IMR-90 (cell line): ENCODE data around the gene ADARB2. TPM values are rescaled to one million over a fixed set of nuclear protein-coding genes. Genes with fewer than 3 reads are reported as not detected.

ENCODE experiments used
- ATAC-seq: fragments of 200-7000 bp; cut with Tn5 transposase; 2 replicates; pipeline ENCODE4 v1.9.1; 2020; ENCODE audit warnings: low read depth, mild to moderate bottlenecking, moderate library complexity
- BruUV-seq: library from RNA; stranded (reverse); fragments of 400-500 nt; replicated peaks from 2 replicates; lab custom pipeline; 2021; lab: Mats Ljungman, UMichigan
- CTCF ChIA-PET: fragments of 300-600 bp; formaldehyde crosslinking; extraction: SDS; loops from one replicate; lab custom pipeline; 2021; ENCODE audit warnings: antibody characterized with exemption; lab: Yijun Ruan, JAX
- POLR2A ChIA-PET: fragments of 300-600 bp; sonication (Branson Sonifier 250); formaldehyde crosslinking; loops from one replicate; lab custom pipeline; 2022; ENCODE audit warnings: antibody characterized with exemption; ENCODE audit not compliant: unreplicated experiment; lab: Charles Lee
- DNase-seq: peaks from one replicate; pipeline ENCODE4 v3.0.0; 2013
- H2AFZ ChIP-seq: replicated peaks from 2 replicates; pipeline ENCODE3; 2013; ENCODE audit warnings: low read length, mild to moderate bottlenecking; ENCODE audit not compliant: poor library complexity
- H2AK5ac ChIP-seq: 2 replicates; pipeline ENCODE4 v1.6.1; 2013; ENCODE audit warnings: low read depth, low read length, inconsistent platforms
- H2AK9ac ChIP-seq: replicated peaks from 2 replicates; pipeline ENCODE3; 2013; ENCODE audit warnings: mild to moderate bottlenecking, low read depth, low read length, moderate library complexity; ENCODE audit not compliant: poor library complexity
- H2BK120ac ChIP-seq: 2 replicates; pipeline ENCODE4 v1.6.1; 2013; ENCODE audit warnings: low read depth, low read length, inconsistent platforms
- H2BK15ac ChIP-seq: 3 replicates; pipeline ENCODE4 v1.6.1; 2013; ENCODE audit warnings: low read depth, low read length, inconsistent platforms
- H2BK20ac ChIP-seq: 2 replicates; pipeline ENCODE4 v1.6.1; 2013; ENCODE audit warnings: low read depth, mild to moderate bottlenecking, inconsistent platforms, low read length, moderate library complexity
- H2BK5ac ChIP-seq: 2 replicates; pipeline ENCODE4 v1.6.1; 2013; ENCODE audit warnings: mild to moderate bottlenecking, low read depth, low read length, inconsistent platforms; ENCODE audit not compliant: poor library complexity, severe bottlenecking
- H3K14ac ChIP-seq: replicated peaks from 2 replicates; pipeline ENCODE4 v1.6.1; 2013; ENCODE audit warnings: low read depth, low read length, inconsistent platforms
- H3K18ac ChIP-seq: 2 replicates; pipeline ENCODE4 v1.6.1; 2013; ENCODE audit warnings: low read depth, low read length, control low read depth
- H3K23ac ChIP-seq: 2 replicates; pipeline ENCODE4 v1.6.1; 2013; ENCODE audit warnings: low read depth, low read length, inconsistent platforms
- H3K27ac ChIP-seq: 2 replicates; pipeline ENCODE4 v1.5.1; 2013; ENCODE audit warnings: mild to moderate bottlenecking, control low read depth, low read length; ENCODE audit not compliant: insufficient read depth
- H3K27me3 ChIP-seq: 2 replicates; pipeline ENCODE4 v1.6.1; 2013; ENCODE audit warnings: low read length; ENCODE audit not compliant: control insufficient read depth, insufficient read depth
- H3K36me3 ChIP-seq: 2 replicates; pipeline ENCODE4 v1.6.1; 2013; ENCODE audit warnings: low read length, mixed read lengths; ENCODE audit not compliant: control insufficient read depth, insufficient read depth
- H3K4ac ChIP-seq: 2 replicates; pipeline ENCODE4 v1.6.1; 2013; ENCODE audit warnings: low read depth, low read length, inconsistent platforms
- H3K4me1 ChIP-seq: 2 replicates; pipeline ENCODE4 v1.6.1; 2013; ENCODE audit warnings: low read length, mixed read lengths; ENCODE audit not compliant: control insufficient read depth, insufficient read depth
- H3K4me2 ChIP-seq: 2 replicates; pipeline ENCODE4 v1.6.1; 2013; ENCODE audit warnings: low read depth, mild to moderate bottlenecking, control low read depth, low read length, moderate library complexity
- H3K4me3 ChIP-seq: 2 replicates; pipeline ENCODE4 v1.5.1; 2013; ENCODE audit warnings: low read depth, mild to moderate bottlenecking, control low read depth, low read length, moderate library complexity; ENCODE audit not compliant: insufficient read depth
- H3K56ac ChIP-seq: 2 replicates; pipeline ENCODE4 v1.6.1; 2013; ENCODE audit warnings: low read length, inconsistent platforms; ENCODE audit not compliant: insufficient read depth; ENCODE audit errors: extremely low read depth
- H3K79me1 ChIP-seq, 2 experiments: 2 replicates each; pipeline ENCODE4 v1.6.1; 2013; ENCODE audit warnings: low read length in 2 of 2, inconsistent platforms in 1 of 2, low read depth in 1 of 2
- H3K9ac ChIP-seq: 2 replicates; pipeline ENCODE4 v1.6.1; 2013; ENCODE audit warnings: low read depth, low read length, control low read depth
- H3K9me1 ChIP-seq: 2 replicates; pipeline ENCODE4 v1.6.1; 2013; ENCODE audit warnings: low read length, inconsistent platforms; ENCODE audit not compliant: insufficient read depth
- H3K9me3 ChIP-seq: 2 replicates; pipeline ENCODE4 v1.6.1; 2013; ENCODE audit warnings: low read length; ENCODE audit not compliant: control insufficient read depth, insufficient read depth
- H4K20me1 ChIP-seq: 2 replicates; pipeline ENCODE4 v1.6.1; 2013; ENCODE audit warnings: low read length, inconsistent platforms; ENCODE audit not compliant: insufficient read depth
- H4K5ac ChIP-seq: 2 replicates; pipeline ENCODE4 v1.6.1; 2013; ENCODE audit warnings: mild to moderate bottlenecking, low read depth, low read length, control low read depth
- H4K8ac ChIP-seq, 2 experiments: 2 replicates each; pipeline ENCODE4 v1.6.1; 2013; ENCODE audit warnings: low read depth in 2 of 2, low read length in 2 of 2, control low read depth in 1 of 2, inconsistent platforms in 1 of 2
- H4K91ac ChIP-seq: 2 replicates; pipeline ENCODE4 v1.6.1; 2013; ENCODE audit warnings: low read depth, low read length, inconsistent platforms; ENCODE audit not compliant: insufficient read depth
- BHLHE40 ChIP-seq: fragments of 150-350 bp; IDR thresholded peaks from 2 replicates; pipeline ENCODE4 v1.6.1; 2016; ENCODE audit warnings: mild to moderate bottlenecking, low read depth, low read length
- CEBPB ChIP-seq: IDR thresholded peaks from 2 replicates; pipeline ENCODE4 v1.6.1; 2012; ENCODE audit warnings: low read depth, low read length, improper control_type of control experiment
- CHD1 ChIP-seq: IDR thresholded peaks from 2 replicates; pipeline ENCODE4 v1.6.1; 2012; ENCODE audit warnings: low read depth, low read length, improper control_type of control experiment
- FOS ChIP-seq: fragments of 150-350 bp; IDR thresholded peaks from 2 replicates; pipeline ENCODE4 v1.6.1; 2016; ENCODE audit warnings: low read depth, low read length
- MAFK ChIP-seq: IDR thresholded peaks from 2 replicates; pipeline ENCODE4 v1.6.1; 2012; ENCODE audit warnings: low read depth, low read length, improper control_type of control experiment
- MAZ ChIP-seq: IDR thresholded peaks from 2 replicates; pipeline ENCODE4 v1.6.1; 2012; ENCODE audit warnings: low read depth, mild to moderate bottlenecking, low read length, improper control_type of control experiment, moderate library complexity, borderline replicate concordance
- MXI1 ChIP-seq: IDR thresholded peaks from 2 replicates; pipeline ENCODE4 v1.6.1; 2012; ENCODE audit warnings: low read depth, mild to moderate bottlenecking, low read length, moderate library complexity, borderline replicate concordance
- NFE2L2 ChIP-seq: fragments of 150-350 bp; IDR thresholded peaks from 2 replicates; pipeline ENCODE4 v1.6.1; 2016; ENCODE audit warnings: low read depth, mild to moderate bottlenecking, low read length
- POLR2A ChIP-seq: IDR thresholded peaks from 2 replicates; pipeline ENCODE4 v1.6.1; 2012; ENCODE audit warnings: mild to moderate bottlenecking, low read depth, low read length
- RAD21 ChIP-seq: IDR thresholded peaks from 2 replicates; pipeline ENCODE4 v1.6.1; 2012; ENCODE audit warnings: low read length, improper control_type of control experiment
- RCOR1 ChIP-seq: IDR thresholded peaks from 2 replicates; pipeline ENCODE4 v1.6.1; 2012; ENCODE audit warnings: mild to moderate bottlenecking, low read length, improper control_type of control experiment; ENCODE audit not compliant: insufficient replicate concordance
- RFX5 ChIP-seq: IDR thresholded peaks from 2 replicates; pipeline ENCODE4 v1.8.0; 2012; ENCODE audit warnings: low read depth, mild to moderate bottlenecking, low read length, moderate library complexity
- SMC3 ChIP-seq: fragments of 150-350 bp; IDR thresholded peaks from 2 replicates; pipeline ENCODE4 v1.6.1; 2016; ENCODE audit warnings: low read depth, mild to moderate bottlenecking, antibody characterized with exemption, low read length, moderate library complexity
- WGBS, 2 experiments: methylation state at CpG; one replicate each; pipeline versions ENCODE4 v1.1.5 to v1.1.7; 2013; ENCODE audit warnings: missing lambda C conversion rate in 2 of 2; ENCODE audit not compliant: insufficient read length in 1 of 2; ENCODE audit errors: extremely low coverage in 2 of 2; 5-methylcytosine and 5-hydroxymethylcytosine counted together
- dilution Hi-C: fragments of 300-500 bp; cut with HindIII; formaldehyde crosslinking; loops from one replicate; pipeline ENCODE4 v1.14.3; 2018; ENCODE audit warnings: low sequenced_read_pairs; ENCODE audit not compliant: unreplicated experiment
- in situ Hi-C: fragments of 300-500 bp; cut with MboI; formaldehyde crosslinking; loops from 3 replicates; pipeline ENCODE4 v1.14.3; 2019; ENCODE audit warnings: low sequenced_read_pairs, inconsistent platforms, mixed read lengths
- intact Hi-C: fragments of 100-400 bp; cut with micrococcal nuclease; formaldehyde crosslinking; loops from 2 replicates; pipeline ENCODE4 v1.10.0; 2022
- polyA plus RNA-seq, 3 experiments: library from polyadenylated mRNA; depleted of rRNA; stranded (reverse); fragments of >200 nt; gene quantifications; 2 replicates each; pipeline ENCODE4 v1.2.3, GENCODE V29; 2012; ENCODE audit warnings: low replicate concordance in 1 of 3
- total RNA-seq: library from RNA; depleted of rRNA; stranded (reverse); fragments of >200 nt; gene quantifications from 2 replicates; pipeline ENCODE4 v1.2.3, GENCODE V29; 2012
- TF ChIP-seq, protein P1 (sequence below): fragments of 150-350 bp; IDR thresholded peaks from 2 replicates; pipeline ENCODE4 v1.6.1; 2017; ENCODE audit warnings: mild to moderate bottlenecking, antibody characterized with exemption, low read length, low read depth
- TF ChIP-seq, protein P2 (sequence below): fragments of 150-350 bp; IDR thresholded peaks from 2 replicates; pipeline ENCODE4 v1.6.1; 2016; ENCODE audit warnings: low read depth, mild to moderate bottlenecking, low read length, moderate library complexity, borderline replicate concordance
- TF ChIP-seq, protein P3 (sequence below): conservative IDR thresholded peaks from 2 replicates; pipeline ENCODE4 v1.5.1; 2012; ENCODE audit warnings: mild to moderate bottlenecking, low read depth, low read length, improper control_type of control experiment

The ADARB2 gene
- total and polyA plus RNA-seq, 2 of the 4 experiments (the other 2 are of a cell fraction), result not detected

DNA sequence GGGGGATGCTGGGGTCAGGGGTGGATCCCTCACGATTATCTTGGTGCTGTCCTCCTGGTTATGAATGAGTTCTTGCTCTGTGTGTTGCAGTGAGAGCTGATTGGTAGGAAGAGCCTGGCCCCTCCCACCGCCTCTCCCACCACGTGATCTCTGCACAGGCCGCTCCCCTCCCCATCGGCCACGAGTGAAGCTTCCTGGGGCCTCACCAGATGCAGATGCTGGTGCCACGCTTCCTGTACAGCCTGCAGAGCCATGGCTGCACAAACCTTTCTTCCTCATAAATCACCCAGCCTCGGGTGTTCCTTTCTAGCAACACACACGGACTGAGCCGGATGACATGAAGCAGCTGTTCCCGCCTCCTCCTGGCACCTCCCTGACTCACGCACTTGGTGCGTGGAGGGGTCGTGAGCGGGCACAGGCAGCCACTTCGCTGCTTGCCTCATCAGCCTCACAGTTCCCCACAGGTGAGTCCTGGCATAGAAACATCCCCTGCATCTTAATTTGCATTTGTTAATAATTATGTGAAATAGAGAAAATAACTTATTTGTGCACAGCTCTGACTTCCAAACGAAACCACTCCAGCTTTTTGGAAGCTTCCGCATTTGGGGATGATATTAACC, 210.8 kb downstream of the ADARB2 start:
- dilution Hi-C loops (no loop called here), in situ Hi-C loops (no loop called here), intact Hi-C loops (no loop called here)
- H3K36me3 ChIP-seq, result no peaks in the 10 kb centered on the region
- ATAC-seq (no peak), DNase-seq (no peak)
- TF ChIP-seq SMC3 (no peak), RFX5 (no peak), POLR2A (no peak), NFE2L2 (no peak), CEBPB (no peak), RCOR1 (no peak), FOS (no peak), MAZ (no peak), MAFK (no peak), RAD21 (no peak), MXI1 (no peak), CHD1 (no peak), BHLHE40 (no peak)
- TF ChIP-seq, protein P1, sequence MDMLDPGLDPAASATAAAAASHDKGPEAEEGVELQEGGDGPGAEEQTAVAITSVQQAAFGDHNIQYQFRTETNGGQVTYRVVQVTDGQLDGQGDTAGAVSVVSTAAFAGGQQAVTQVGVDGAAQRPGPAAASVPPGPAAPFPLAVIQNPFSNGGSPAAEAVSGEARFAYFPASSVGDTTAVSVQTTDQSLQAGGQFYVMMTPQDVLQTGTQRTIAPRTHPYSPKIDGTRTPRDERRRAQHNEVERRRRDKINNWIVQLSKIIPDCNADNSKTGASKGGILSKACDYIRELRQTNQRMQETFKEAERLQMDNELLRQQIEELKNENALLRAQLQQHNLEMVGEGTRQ, result no peak
- TF ChIP-seq, protein P2, sequence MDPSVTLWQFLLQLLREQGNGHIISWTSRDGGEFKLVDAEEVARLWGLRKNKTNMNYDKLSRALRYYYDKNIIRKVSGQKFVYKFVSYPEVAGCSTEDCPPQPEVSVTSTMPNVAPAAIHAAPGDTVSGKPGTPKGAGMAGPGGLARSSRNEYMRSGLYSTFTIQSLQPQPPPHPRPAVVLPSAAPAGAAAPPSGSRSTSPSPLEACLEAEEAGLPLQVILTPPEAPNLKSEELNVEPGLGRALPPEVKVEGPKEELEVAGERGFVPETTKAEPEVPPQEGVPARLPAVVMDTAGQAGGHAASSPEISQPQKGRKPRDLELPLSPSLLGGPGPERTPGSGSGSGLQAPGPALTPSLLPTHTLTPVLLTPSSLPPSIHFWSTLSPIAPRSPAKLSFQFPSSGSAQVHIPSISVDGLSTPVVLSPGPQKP, result no peak
- TF ChIP-seq, protein P3, sequence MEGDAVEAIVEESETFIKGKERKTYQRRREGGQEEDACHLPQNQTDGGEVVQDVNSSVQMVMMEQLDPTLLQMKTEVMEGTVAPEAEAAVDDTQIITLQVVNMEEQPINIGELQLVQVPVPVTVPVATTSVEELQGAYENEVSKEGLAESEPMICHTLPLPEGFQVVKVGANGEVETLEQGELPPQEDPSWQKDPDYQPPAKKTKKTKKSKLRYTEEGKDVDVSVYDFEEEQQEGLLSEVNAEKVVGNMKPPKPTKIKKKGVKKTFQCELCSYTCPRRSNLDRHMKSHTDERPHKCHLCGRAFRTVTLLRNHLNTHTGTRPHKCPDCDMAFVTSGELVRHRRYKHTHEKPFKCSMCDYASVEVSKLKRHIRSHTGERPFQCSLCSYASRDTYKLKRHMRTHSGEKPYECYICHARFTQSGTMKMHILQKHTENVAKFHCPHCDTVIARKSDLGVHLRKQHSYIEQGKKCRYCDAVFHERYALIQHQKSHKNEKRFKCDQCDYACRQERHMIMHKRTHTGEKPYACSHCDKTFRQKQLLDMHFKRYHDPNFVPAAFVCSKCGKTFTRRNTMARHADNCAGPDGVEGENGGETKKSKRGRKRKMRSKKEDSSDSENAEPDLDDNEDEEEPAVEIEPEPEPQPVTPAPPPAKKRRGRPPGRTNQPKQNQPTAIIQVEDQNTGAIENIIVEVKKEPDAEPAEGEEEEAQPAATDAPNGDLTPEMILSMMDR, result no peak
- H3K9ac ChIP-seq, result no peak overlapping the region
- H3K4me1 ChIP-seq, result no peaks in the 10 kb centered on the region
- H3K18ac ChIP-seq, result no peak overlapping the region
- BruUV-seq, result no TSS peak
- H4K91ac ChIP-seq, result no peak overlapping the region
- no peak overlapping the region for H3K23ac ChIP-seq
- WGBS, 2 experiments, result 10% methylated on average over 2 of the region's 18 CpGs; no CpG with 5 or more reads in 1 of the 2 experiments
- no peak overlapping the region for H3K4me3 ChIP-seq
- no peak overlapping the region for H3K56ac ChIP-seq
- no peaks in the 10 kb centered on the region for H4K20me1 ChIP-seq
- no peak overlapping the region for H3K4ac ChIP-seq
- no peak overlapping the region for H2BK15ac ChIP-seq
- no peak overlapping the region for H2BK20ac ChIP-seq
- no peak overlapping the region for H2AFZ ChIP-seq
- no peak overlapping the region for H2AK5ac ChIP-seq
- no peak overlapping the region for H3K14ac ChIP-seq
- H2AK9ac ChIP-seq, result no peak overlapping the region
- no peaks in the 10 kb centered on the region for H3K27me3 ChIP-seq
- H2BK5ac ChIP-seq, result no peak overlapping the region
- no peak overlapping the region for H3K27ac ChIP-seq
- peaks cover 52% of the 10 kb centered on the region for H3K9me3 ChIP-seq
- ChIA-PET POLR2A (no interaction called here), CTCF (no interaction called here)
- H3K4me2 ChIP-seq, result no peak overlapping the region
- no peak overlapping the region for H2BK120ac ChIP-seq
- no peaks in the 10 kb centered on the region for H3K79me1 ChIP-seq
- H4K5ac ChIP-seq, result no peak overlapping the region
- no peak overlapping the region for H4K8ac ChIP-seq
- no peaks in the 10 kb centered on the region for H3K9me1 ChIP-seq
